ENCODE data around the gene GTF2A2. TPM values are rescaled to one million over a fixed set of nuclear protein-coding genes. Genes with fewer than 3 reads are reported as not detected.

The GTF2A2 gene
- total RNA-seq, 1 experiment from 2014 or later, result 73.8 TPM

DNA sequence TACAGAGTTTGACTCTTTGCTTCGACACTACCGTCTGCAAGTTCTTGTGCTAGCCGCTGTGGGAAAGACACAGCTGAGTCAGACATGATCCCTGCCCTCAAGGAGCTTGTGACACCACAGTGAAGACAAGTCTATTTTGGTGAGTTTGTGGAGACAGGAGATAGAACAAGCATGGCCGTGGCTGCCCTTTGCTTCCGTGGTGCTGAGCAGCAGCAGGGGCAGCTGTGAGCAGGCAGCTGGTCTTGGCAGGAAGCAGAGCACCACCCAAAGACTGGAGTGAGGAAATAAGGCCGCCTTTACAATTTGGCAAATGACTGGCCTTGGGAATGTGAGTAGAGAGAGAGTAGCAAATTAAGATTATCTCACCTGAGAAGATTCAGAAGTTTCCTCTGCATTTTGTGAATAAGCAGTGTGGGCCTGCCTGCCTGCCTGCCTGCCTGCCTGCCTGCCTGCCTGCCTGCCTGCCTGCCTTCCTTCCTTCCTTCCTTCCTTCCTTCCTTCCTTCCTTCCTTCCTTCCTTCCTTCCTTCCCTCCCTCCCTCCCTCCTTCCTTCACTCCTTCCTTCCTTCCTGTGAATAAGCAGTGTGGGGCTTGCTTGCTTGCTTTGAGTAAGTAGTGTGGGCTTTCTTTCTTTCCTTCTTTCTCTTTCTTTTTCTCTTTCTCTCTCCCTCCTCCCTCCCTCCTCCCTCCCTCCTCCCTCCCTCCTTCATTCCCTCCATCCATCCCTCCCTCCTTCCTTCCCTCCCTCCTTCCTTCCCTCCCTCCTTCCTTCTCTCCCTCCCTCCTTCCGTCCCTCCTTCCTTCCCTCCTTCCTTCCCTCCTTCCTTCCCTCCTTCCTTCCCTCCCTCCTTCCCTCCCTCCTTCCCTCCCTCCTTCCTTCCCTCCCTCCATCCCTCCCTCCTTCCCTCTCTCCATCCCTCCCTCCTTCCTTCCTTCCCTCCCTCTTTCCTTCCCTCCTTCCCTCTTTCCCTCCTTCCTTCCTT lies 47.3 kb downstream of the GTF2A2 start:
- peak; percentile 21 for DNase-seq (ENCODE audit: low read depth)

DNA sequence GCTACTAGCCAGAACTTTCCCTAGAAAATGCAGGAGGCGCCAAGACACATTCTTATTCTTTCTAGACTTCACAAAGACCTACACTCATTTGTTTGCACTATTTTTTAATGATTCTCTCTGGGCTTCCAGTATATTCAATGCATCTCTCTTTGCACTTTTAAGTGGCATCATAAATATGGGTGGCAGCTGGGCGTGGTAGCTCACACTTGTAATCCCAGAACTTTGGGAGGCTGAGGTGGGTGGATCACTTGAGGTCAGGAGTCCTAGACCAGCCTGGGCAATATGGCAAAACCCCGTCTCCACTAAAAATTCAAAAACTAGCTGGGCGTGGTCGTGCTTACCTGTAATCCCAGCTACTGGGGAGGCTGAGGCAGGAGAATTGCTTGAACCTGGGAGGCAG lies 51.3 kb downstream of the GTF2A2 start:
- no peak for DNase-seq (ENCODE audit: low read depth)

DNA sequence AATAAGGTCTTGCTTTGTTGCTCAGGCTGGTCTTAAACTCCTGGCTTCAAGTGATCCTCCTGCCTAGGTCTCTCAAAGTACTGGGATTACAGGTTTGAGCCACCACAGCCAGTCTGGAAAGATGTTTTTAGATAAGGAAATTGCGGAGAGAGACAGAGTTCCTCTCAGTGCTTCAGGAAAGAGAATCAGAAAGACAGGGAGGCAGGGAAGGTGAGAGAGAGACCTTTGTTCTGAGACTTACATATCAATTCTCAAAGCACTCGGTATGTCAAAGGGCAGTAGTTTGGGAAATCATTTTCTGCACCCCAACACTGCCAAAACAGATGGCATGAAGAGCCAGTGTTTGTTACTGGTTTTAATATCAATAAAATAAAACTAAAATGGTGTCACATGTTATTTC lies 58.9 kb downstream of the GTF2A2 start:
- DNase-seq (ENCODE audit: low read depth), result no peak

DNA sequence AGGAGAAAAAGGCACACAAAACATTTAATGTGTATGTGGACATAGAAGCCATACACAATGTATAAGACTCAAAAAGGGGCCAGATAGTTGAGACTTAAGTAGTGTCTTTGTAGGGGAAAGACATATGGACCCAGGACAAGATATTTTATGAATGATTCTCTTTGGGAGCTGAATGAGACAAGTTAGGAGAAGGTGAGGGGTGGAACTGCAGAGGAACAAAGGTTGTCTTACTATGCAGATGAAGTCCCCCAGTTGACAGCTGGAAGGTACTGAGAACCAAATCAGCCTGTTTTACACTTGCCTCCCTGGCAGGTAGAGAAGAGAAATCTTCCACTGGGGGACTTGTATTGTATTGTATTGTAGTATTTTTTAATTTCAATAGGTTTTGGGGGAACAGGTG lies 60.7 kb downstream of the GTF2A2 start:
- no peak for DNase-seq (ENCODE audit: low read depth)

DNA sequence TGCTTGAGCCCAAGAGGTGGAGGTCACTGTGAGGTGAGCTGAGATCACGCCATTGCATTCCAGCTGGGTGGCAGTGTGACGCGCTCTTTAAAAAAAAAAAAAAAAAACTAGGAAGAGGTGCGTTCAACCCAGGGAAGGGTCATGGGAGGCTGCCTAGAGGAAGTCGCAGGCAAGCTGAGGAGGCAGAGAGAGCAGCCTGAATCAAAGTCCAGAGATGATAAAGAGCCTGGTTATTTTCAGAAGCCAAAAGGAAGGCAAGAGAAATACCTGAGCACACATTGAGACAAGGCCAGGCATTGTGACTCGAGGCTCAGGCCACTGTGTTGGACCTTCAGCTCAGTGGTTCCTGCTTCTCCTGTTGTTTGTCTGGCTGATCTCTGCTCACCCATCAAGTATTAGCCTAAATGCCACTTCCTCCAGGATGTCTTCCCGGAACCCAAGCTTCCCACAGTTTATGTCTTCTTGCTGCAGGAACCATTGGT lies 61.8 kb downstream of the GTF2A2 start:
- DNase-seq (ENCODE audit: low read depth), result no peak

DNA sequence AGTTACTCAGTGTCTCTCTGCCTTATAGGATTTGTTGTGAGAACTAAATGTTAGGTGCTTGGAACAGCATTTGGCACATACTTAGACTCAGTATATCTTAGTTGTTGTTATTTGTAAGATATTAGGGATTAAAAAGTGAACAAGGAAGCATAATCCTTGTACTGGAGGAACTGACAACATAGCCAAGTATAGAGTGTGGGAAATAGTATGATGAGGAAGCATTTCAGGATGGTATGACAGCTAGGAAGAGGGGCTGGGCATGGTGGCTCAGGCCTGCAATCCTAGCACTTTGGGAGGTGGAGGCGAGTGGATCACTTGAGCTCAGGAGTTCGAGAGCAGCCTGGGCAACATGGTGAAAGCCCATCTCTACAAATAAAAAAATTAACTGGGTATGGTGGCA lies 62.3 kb downstream of the GTF2A2 start:
- DNase-seq (ENCODE audit: low read depth), result no peak

DNA sequence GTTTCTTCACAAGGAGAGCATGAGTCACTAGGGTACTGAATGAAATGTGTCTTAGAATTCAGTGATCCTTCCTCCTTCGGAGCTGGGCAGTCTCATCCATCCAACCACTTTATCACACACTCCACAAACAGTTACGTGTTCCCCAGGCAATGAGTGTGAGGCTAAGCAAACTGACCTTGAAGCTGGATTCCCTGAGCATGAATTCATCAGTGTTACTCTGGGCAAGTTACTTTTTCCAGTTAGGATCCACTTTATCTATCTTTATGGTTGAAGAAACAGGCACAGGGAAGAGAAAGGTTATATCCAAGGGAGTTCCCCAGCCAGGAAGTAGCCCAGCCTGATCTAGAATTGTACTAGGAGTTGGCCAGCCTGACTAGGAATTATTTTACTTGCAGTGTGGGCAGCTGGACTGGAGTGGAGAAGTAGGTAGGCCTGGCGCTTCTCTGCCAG lies 62.8 kb downstream of the GTF2A2 start:
- peak; percentile 55 for DNase-seq (ENCODE audit: low read depth)

DNA sequence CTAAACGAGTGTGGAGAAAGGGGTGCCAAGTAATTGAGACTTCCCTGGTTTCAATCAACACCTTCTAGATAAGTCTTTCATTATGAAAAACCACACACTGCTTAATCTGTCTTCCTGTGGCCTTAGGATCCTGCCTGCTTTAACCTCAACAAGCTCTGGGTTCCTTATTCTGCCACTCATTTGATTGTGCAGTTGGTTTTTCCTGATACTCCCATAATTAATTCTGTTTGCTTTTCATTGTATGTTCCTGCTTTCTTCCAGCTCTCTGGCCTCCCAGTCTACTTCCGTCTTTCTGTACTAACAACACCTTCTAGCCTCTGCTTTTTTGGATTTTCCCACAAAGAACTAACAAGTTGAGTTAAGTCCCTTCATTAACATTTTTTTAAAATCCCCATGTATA lies 66.0 kb downstream of the GTF2A2 start:
- no peak for DNase-seq (ENCODE audit: low read depth)

DNA sequence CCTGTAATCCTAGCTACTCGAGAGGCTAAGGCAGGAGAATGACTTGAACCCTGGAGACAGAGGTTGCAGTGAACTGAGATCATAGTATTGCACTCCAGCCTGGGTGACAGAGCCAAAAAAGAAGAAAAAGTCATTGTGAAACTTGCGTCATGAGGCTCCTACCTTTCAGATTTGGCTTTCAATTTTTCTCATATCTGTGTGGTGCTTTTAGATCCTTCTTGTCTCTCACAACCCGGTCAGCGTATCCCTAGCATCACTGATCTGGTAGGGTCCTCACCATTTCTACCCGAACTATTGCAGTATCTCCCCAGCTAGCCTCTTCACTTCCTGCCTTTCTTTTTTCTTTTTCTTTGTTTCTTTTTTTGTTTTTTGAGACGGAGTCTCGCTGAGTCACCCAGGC lies 67.3 kb downstream of the GTF2A2 start:
- DNase-seq (ENCODE audit: low read depth), result no peak

Other genes with a start within 250 kb of the GTF2A2 start
- under 0.01 and 0.06 TPM in 2 replicates for gene FAM81A, start 219.3 kb downstream of the GTF2A2 start, total RNA-seq (2014; rRNA removed)
- gene GCNT3, start 45.7 kb downstream of the GTF2A2 start, total RNA-seq (2014; rRNA removed), result 0.23 and 2.2 TPM in 2 replicates
- 158 and 229 TPM in 2 replicates for gene BNIP2, start 31.8 kb upstream of the GTF2A2 start, total RNA-seq (2014; rRNA removed)